Smooth muscle cell (in vitro differentiated cells): Measurements from ENCODE around the gene CDH13. TPM values are rescaled to one million over a fixed set of nuclear protein-coding genes. Genes with fewer than 3 reads are reported as not detected.
A peak's percentile ranks its signal among the peaks of the same experiment; 100 is the strongest.

Source experiments
- DNase-seq: peaks from one replicate; lab custom pipeline; 2025; ENCODE audit not compliant: unreplicated experiment; lab: John Stamatoyannopoulos, UW
- H2AFZ ChIP-seq: fragments of 200-600 bp; sonication (generic); 2 replicates; pipeline ENCODE4 v1.6.0; 2016; ENCODE audit warnings: antibody characterized with exemption, low read depth, mild to moderate bottlenecking
- H3F3A ChIP-seq: fragments of 200-600 bp; sonication (generic); 2 replicates; pipeline ENCODE4 v1.6.0; 2017; ENCODE audit warnings: antibody characterized with exemption, low read depth
- H3K27ac ChIP-seq: fragments of 200-600 bp; sonication (generic); 2 replicates; pipeline ENCODE4 v1.5.1; 2016; ENCODE audit warnings: low read depth, mild to moderate bottlenecking
- H3K27me3 ChIP-seq: fragments of 200-600 bp; sonication (generic); 2 replicates; pipeline ENCODE4 v1.6.1; 2016; ENCODE audit warnings: low read depth, mild to moderate bottlenecking
- H3K36me3 ChIP-seq: fragments of 200-600 bp; sonication (generic); 2 replicates; pipeline ENCODE4 v1.5.1; 2016; ENCODE audit warnings: low read depth
- H3K4me1 ChIP-seq: fragments of 200-600 bp; sonication (generic); 2 replicates; pipeline ENCODE4 v1.5.1; 2016; ENCODE audit warnings: low read depth
- H3K4me2 ChIP-seq: fragments of 200-600 bp; sonication (generic); 2 replicates; pipeline ENCODE4 v1.6.0; 2016; ENCODE audit warnings: mild to moderate bottlenecking
- H3K4me3 ChIP-seq: fragments of 200-600 bp; sonication (generic); 2 replicates; pipeline ENCODE4 v1.5.1; 2016; ENCODE audit warnings: mild to moderate bottlenecking
- H3K79me2 ChIP-seq: fragments of 200-600 bp; sonication (generic); 2 replicates; pipeline ENCODE4 v1.6.0; 2016; ENCODE audit warnings: low read depth, mild to moderate bottlenecking
- H3K9ac ChIP-seq: fragments of 200-600 bp; sonication (generic); 2 replicates; pipeline ENCODE4 v1.6.0; 2016; ENCODE audit warnings: low read depth
- H3K9me3 ChIP-seq: fragments of 200-600 bp; sonication (generic); replicated peaks from 2 replicates; pipeline ENCODE4 v1.5.1; 2016; ENCODE audit warnings: low read depth
- H4K20me1 ChIP-seq: fragments of 200-600 bp; sonication (generic); 2 replicates; pipeline ENCODE4 v1.6.0; 2016; ENCODE audit warnings: low read depth
- CTCF ChIP-seq: fragments of 200-600 bp; sonication (generic); IDR thresholded peaks from 2 replicates; pipeline ENCODE4 v1.5.1; 2017; ENCODE audit warnings: borderline replicate concordance, mild to moderate bottlenecking, antibody characterized with exemption; ENCODE audit not compliant: insufficient read depth, poor library complexity, severe bottlenecking
- WGBS: methylation state at CpG from one replicate; pipeline ENCODE4 v1.1.7; 2016; ENCODE audit warnings: low lambda C conversion rate; 5-methylcytosine and 5-hydroxymethylcytosine counted together
- polyA plus RNA-seq: library from polyadenylated mRNA; unstranded; fragments of >200 nt; fragmentation: Nextera tagmentation; extraction: Ambion mirVana; gene quantifications from 2 replicates; pipeline ENCODE4 v1.2.1, GENCODE V29; 2016
- total RNA-seq: library from RNA; depleted of rRNA; stranded (reverse); fragments of >200 nt; gene quantifications from 2 replicates; pipeline ENCODE4 v1.2.3, GENCODE V29; 2014

The CDH13 gene
- total and polyA plus RNA-seq, 2 experiments from 2014 or later = 12.1 to 32.2 TPM

GRCh38 chr16:82699260-82699659 lies 72.5 kb downstream of the CDH13 start:
- Histone ChIP-seq H3K9ac (no peak overlapping the region), H3K79me2 (no peaks in the 10 kb centered on the region), H3K9me3 (no peaks in the 10 kb centered on the region), H2AFZ (no peak overlapping the region), H3K27ac (no peak overlapping the region), H3K4me1 (no peaks in the 10 kb centered on the region), H3K36me3 (no peaks in the 10 kb centered on the region), H3F3A (no peaks in the 10 kb centered on the region), H4K20me1 (no peaks in the 10 kb centered on the region), H3K27me3 (no peaks in the 10 kb centered on the region), H3K4me2 (no peak overlapping the region), H3K4me3 (no peak overlapping the region)
- DNase-seq = no peak
- TF ChIP-seq CTCF = no peak
- 85% methylated on average over 3 of the region's 3 CpGs for WGBS

- Histone ChIP-seq H3K9me3 (no peaks in the 10 kb centered on the region), H3K4me2 (no peak overlapping the region), H3K9ac (no peak overlapping the region), H2AFZ (no peak overlapping the region), H4K20me1 (no peaks in the 10 kb centered on the region), H3K79me2 (no peaks in the 10 kb centered on the region), H3K4me1 (no peaks in the 10 kb centered on the region), H3K27ac (peak overlapping the region; percentile 1), H3F3A (no peaks in the 10 kb centered on the region), H3K27me3 (no peaks in the 10 kb centered on the region), H3K36me3 (no peaks in the 10 kb centered on the region), H3K4me3 (no peak overlapping the region)
- DNase-seq = no peak
- WGBS = 83% methylated on average over 9 of the region's 9 CpGs
- no peak for TF ChIP-seq CTCF
Measured at GRCh38 chr16:82699711-82700495, 73.1 kb downstream of the CDH13 start.

- no peaks in the 10 kb centered on the region for H3K79me2 ChIP-seq
- no peak overlapping the region for H3K4me3 ChIP-seq
- no peak overlapping the region for H3K9ac ChIP-seq
- DNase-seq = no peak
- no peaks in the 10 kb centered on the region for H3K9me3 ChIP-seq
- H3K4me1 ChIP-seq = no peaks in the 10 kb centered on the region
- H3K27ac ChIP-seq = peak overlapping the region; percentile 35
- no peak overlapping the region for H2AFZ ChIP-seq
- H3K36me3 ChIP-seq = no peaks in the 10 kb centered on the region
- 50% methylated on average over 5 of the region's 5 CpGs for WGBS
- no peak for TF ChIP-seq CTCF
- H3F3A ChIP-seq = no peaks in the 10 kb centered on the region
- H3K4me2 ChIP-seq = peak overlapping the region; percentile 68
- H3K27me3 ChIP-seq = no peaks in the 10 kb centered on the region
- no peaks in the 10 kb centered on the region for H4K20me1 ChIP-seq
Measured at GRCh38 chr16:82700541-82701235, 73.9 kb downstream of the CDH13 start.
